ENCODE measurements around the gene CPLANE1.

Gene CPLANE1

DNA sequence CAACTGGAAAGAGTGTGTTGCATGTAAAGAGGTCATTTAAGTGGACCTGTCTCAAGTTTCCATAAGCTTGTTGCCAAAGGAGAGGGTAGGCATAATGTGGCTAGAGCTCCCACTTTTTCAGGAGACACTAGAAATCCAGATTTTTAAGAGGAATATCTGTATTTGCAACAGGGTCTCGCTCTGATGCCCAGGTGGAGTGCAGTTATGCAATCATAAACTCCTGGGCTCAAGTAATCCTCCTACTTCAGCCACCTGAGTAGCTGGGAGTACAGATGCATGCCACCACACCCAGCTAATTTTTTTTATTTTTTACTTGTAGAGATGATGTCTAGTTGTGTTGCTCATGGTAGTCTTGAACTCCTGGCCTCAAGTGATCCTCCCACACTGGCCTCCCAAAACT lies 189.1 kb downstream of the CPLANE1 start:
- no peak for DNase-seq

DNA sequence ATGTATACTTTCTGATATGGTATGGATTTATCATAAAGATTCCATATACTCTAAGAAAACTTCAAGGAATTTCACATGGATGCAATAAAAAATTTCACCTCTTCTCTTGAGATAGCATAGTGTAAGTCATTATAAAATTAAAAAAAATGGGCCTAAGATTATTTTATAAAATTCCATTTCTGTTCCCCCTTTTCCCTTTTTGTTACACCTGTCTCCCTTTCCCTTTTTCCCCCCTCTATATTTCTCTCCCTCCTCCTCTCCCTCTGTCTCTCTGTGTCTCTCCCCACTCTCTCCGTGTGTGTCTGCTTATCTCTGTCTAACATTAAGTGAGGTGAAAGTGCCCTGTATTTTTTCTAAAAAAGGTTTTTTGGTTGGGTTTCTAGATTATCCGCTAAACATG lies 192.4 kb downstream of the CPLANE1 start:
- DNase-seq: no peak
